Measurements from ENCODE around the gene ONECUT3. TPM values are rescaled to one million over a fixed set of nuclear protein-coding genes. Genes with fewer than 3 reads are reported as not detected.

ONECUT3 gene
- polyA plus RNA-seq, 1 donor (not counting 4 experiments of a cell fraction or from before 2014, with no cell fraction given), result 0.01 TPM

GRCh38 chr19:1750343-1751021 is 2.8 kb upstream of the ONECUT3 start:
- peaks cover 31% of the 10 kb centered on the region for H3K4me1 ChIP-seq (ENCODE audit: control insufficient read depth, extremely low read depth, insufficient read depth, low read length)
- no peaks in the 10 kb centered on the region for H3K79me2 ChIP-seq (ENCODE audit: control insufficient read depth, insufficient read depth, low read length)
- dilution Hi-C loops (cut with MboI; ENCODE audit: extremely low pct_ligation_motif_present, low sequenced_read_pairs), result no loop called here
- H3K9me1 ChIP-seq (ENCODE audit: control insufficient read depth, extremely low read depth, insufficient read depth, low read length), result no peaks in the 10 kb centered on the region
- DNase-seq (ENCODE audit: low read depth, low spot score) (no peak), FAIRE-seq (no peak)
- H3K27me3 ChIP-seq (ENCODE audit: control insufficient read depth, extremely low read depth, insufficient read depth, low read length), result peaks cover 62% of the 10 kb centered on the region
- TF ChIP-seq CTCF (optimal IDR thresholded peaks at IDR 0.05 in 1 of 3, IDR thresholded peaks at IDR 0.05 in 1 of 3, conservative IDR thresholded peaks at IDR 0.05 in 1 of 3; ENCODE audit: extremely low read depth in 1 of 3, insufficient read depth in 2 of 3, low read length in 3 of 3), result no peak
- peak; percentile 63 for TF ChIP-seq EZH2 (IDR thresholded peaks at IDR 0.05; ENCODE audit: low read length)
- no peaks in the 10 kb centered on the region for H4K20me1 ChIP-seq (ENCODE audit: control insufficient read depth, extremely low read depth, insufficient read depth, low read length)
- H3K4me2 ChIP-seq (ENCODE audit: control insufficient read depth, extremely low read depth, insufficient read depth, low read depth, low read length), result peak overlapping the region; percentile 79
- H3K36me3 ChIP-seq (ENCODE audit: control insufficient read depth in 2 of 2, extremely low read depth in 1 of 2, insufficient read depth in 2 of 2, low read length in 2 of 2), result no peaks in the 10 kb centered on the region
- H2AFZ ChIP-seq (ENCODE audit: control insufficient read depth, low read length), result no peak overlapping the region
- H3K9ac ChIP-seq (ENCODE audit: control insufficient read depth, extremely low read depth, insufficient read depth, low read length), result peak overlapping the region; percentile 2
- no peaks in the 10 kb centered on the region for H3K9me3 ChIP-seq (ENCODE audit: control insufficient read depth, low read depth, low read length)
- peak overlapping the region in 2 of 3 experiments; percentile 34 to 51 for H3K4me3 ChIP-seq (ENCODE audit: control insufficient read depth in 2 of 3, extremely low read depth in 1 of 3, insufficient read depth in 2 of 3, low read depth in 1 of 3, low read length in 3 of 3)
- no peak overlapping the region for H3K27ac ChIP-seq (ENCODE audit: control insufficient read depth, insufficient read depth, low read length)

GRCh38 chr19:1751367-1752008 is 1.8 kb upstream of the ONECUT3 start:
- Histone ChIP-seq H3K4me2 (ENCODE audit: control insufficient read depth, extremely low read depth, insufficient read depth, low read depth, low read length) (no peak overlapping the region), H3K27ac (ENCODE audit: control insufficient read depth, insufficient read depth, low read length) (no peak overlapping the region), H3K9me3 (ENCODE audit: control insufficient read depth, low read depth, low read length) (no peaks in the 10 kb centered on the region), H3K9me1 (ENCODE audit: control insufficient read depth, extremely low read depth, insufficient read depth, low read length) (no peaks in the 10 kb centered on the region), H3K36me3 (ENCODE audit: control insufficient read depth in 2 of 2, extremely low read depth in 1 of 2, insufficient read depth in 2 of 2, low read length in 2 of 2) (no peaks in the 10 kb centered on the region), H3K79me2 (ENCODE audit: control insufficient read depth, insufficient read depth, low read length) (no peaks in the 10 kb centered on the region), H4K20me1 (ENCODE audit: control insufficient read depth, extremely low read depth, insufficient read depth, low read length) (no peaks in the 10 kb centered on the region), H3K4me3 (ENCODE audit: control insufficient read depth in 2 of 3, extremely low read depth in 1 of 3, insufficient read depth in 2 of 3, low read depth in 1 of 3, low read length in 3 of 3) (no peak overlapping the region), H3K4me1 (ENCODE audit: control insufficient read depth, extremely low read depth, insufficient read depth, low read length) (peaks cover 26% of the 10 kb centered on the region), H3K27me3 (ENCODE audit: control insufficient read depth, extremely low read depth, insufficient read depth, low read length) (peaks cover 72% of the 10 kb centered on the region), H3K9ac (ENCODE audit: control insufficient read depth, extremely low read depth, insufficient read depth, low read length) (no peak overlapping the region), H2AFZ (ENCODE audit: control insufficient read depth, low read length) (no peak overlapping the region)
- DNase-seq (ENCODE audit: low read depth, low spot score), result no peak
- TF ChIP-seq CTCF (optimal IDR thresholded peaks at IDR 0.05 in 1 of 3, IDR thresholded peaks at IDR 0.05 in 1 of 3, conservative IDR thresholded peaks at IDR 0.05 in 1 of 3; ENCODE audit: extremely low read depth in 1 of 3, insufficient read depth in 2 of 3, low read length in 3 of 3) (no peak), EZH2 (IDR thresholded peaks at IDR 0.05; ENCODE audit: low read length) (no peak)
- no peak for FAIRE-seq
- dilution Hi-C loops (cut with MboI; ENCODE audit: extremely low pct_ligation_motif_present, low sequenced_read_pairs), result no loop called here

All from keratinocyte (primary cell).